Measurements from ENCODE around the gene MAGI2.
"Not testable (repeated sequence)": the region's sequence is repeated elsewhere in the genome, so short reads cannot be mapped to it uniquely, and the experiment has no call there.

MAGI2 gene

DNA sequence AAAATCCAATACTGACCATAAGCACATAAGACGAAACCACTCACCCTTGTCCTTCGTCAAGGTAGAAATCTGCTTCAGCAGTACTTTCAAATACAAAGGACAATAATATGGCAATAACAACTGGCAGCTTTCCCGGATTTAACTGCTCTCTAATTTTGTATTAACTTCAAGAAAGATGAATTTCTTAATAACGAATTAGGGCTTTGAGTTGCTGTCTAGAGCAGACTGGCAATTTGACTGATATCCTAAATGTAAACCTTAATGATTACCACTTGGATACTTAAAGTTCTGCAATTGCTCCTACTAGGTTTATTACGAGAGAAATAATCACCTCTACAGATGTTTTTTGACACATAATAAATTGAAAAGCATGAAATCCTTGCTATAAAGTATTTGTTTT is 418.7 kb downstream of the MAGI2 start:
- DNase-seq: no peak

GRCh38 chr7:79019711-79020110 is 433.8 kb downstream of the MAGI2 start:
- not testable (repeated sequence) for DNase-seq

- DNase-seq: no peak
These were observed 441.5 kb downstream of the MAGI2 start for GRCh38 chr7:79011921-79012320.

DNA sequence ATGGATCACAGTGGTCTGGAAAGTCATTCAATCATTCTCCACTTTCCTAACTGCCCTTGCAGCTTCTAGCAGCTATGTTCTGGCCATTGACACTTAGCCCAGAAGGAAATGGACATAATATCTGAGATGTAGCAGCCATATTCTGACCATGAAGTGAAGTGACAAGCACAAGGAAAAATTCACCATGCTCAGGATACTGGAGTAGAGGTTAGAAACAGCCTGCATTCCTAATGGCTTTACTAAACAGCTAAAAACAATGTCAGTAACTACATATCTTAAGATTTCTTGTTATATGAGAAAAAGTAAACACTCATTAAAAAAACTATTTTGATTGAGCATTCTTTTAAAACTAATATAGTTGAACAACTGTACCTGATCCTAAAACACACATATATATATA is 443.8 kb downstream of the MAGI2 start:
- no peak for DNase-seq

DNA sequence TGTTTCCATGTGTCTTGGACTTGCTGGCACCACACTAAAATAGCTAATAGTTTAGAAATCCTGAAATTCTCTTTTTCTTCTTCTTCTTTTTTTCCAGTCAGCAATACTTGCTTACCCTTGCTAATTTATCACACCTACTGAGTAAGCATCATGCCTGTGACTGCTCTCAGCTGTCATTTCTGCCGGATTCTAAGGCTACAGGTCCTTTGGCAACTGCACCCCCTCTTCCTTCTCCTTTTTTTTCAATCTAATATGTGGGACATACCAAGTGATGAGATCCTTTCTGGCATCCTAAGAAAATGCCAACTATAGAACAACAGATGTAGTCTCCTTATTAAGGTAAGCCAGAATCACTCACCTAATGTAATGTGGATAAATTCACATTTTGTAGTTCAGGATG is 444.7 kb downstream of the MAGI2 start:
- no peak for DNase-seq

GRCh38 chr7:78996013-78996412 is 457.5 kb downstream of the MAGI2 start:
- no peak for DNase-seq

DNA sequence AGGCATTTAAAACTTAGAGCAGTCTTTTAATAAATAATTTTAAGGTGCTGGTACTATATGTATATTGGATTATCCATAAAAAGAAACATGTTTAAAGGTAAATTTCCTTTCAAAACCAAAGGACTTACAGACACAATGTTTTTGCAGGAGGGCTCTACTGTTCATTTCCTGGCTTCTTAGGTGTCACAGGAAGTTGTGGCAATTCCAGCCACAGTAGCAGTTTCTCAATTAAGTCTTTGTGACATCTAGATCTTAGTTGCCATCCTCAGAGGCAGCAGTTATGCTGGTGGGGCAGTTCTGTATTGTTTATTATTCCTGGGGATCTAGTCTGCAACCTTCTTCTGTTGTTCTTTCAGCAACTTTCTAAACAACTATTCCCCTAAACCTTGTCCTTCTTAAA is 460.1 kb downstream of the MAGI2 start:
- DNase-seq: no peak

- DNase-seq: no peak
These were observed 468.0 kb downstream of the MAGI2 start for GRCh38 chr7:78985509-78985908.

DNA sequence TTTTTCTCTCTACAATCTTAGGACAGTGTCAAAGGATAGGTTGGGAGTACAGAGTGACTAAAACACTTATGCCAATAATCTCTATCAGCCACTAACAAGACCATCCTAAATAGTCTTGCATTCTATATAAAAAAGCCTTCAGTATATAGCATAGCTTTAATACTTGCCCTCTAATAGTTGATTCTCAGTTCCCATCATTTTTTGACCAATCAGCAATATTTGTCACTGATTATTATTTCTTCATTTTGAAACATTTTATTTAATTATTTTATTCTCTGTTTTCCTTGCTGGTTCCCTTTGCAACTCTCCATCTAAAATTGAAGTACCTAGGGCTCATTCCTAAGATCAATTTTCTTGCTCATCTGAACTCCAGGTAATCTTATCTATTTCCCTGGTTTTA is 470.0 kb downstream of the MAGI2 start:
- DNase-seq: no peak

DNA sequence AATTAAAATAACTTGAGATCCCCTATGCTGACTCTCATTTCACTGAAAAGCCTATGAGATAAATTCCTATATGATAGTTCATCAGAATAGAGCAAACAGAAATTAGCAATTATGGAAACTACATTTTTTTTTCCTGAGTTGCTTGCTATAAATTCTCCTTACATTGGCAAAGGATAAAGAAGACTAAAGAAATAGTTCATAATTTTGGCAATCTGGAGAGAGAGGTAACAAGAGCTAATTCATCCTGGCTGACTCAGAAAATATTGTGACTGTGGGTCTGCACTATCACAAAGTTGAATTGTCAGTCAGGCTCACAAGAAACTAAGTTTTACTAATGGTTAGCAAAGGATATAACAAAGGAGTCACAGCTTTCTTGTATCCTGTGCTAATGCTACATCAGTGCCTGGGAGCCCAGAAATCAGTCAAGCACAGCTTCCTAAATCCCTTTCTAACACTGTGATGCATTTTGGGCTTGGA is 483.0 kb downstream of the MAGI2 start:
- DNase-seq: no peak

DNA sequence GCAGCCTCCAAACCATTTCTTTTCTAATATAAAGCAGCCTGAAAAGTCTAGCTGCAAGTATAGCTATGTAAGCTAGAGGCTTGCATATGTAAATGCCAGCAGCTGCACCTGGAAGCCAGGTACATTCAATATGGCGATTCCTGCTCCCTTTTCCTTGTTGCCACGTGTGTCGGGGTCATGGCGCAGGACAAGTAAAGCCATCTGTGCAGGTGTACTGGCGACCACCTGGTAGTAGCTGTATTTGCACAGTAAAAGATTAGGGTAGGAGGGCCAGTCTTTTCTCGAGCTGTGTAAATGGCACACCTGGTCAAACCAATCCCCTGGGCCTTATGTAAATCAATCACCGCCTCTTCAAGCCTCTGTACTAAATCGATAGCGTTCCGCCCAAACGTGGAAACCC is 484.5 kb downstream of the MAGI2 start:
- no peak for DNase-seq

DNA sequence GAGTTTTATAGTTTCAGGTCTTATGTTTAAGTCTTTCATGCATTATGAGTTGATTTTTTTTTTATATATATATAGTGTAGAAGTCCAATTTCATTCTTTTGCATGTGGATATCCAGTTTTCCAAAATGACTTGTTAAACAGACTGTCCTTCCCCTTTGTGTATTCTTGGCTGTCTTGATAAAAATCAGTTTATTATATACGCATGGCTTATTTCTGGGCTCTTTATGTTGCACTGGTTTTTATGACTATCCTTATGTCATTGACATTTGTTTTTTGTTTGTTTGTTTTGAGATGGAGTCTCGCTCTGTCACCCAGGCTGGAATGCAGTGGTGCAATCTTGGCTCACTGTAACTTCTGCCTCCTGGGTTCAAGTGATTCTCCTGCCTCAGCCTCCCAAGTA is 485.9 kb downstream of the MAGI2 start:
- DNase-seq: not testable (repeated sequence)

DNA sequence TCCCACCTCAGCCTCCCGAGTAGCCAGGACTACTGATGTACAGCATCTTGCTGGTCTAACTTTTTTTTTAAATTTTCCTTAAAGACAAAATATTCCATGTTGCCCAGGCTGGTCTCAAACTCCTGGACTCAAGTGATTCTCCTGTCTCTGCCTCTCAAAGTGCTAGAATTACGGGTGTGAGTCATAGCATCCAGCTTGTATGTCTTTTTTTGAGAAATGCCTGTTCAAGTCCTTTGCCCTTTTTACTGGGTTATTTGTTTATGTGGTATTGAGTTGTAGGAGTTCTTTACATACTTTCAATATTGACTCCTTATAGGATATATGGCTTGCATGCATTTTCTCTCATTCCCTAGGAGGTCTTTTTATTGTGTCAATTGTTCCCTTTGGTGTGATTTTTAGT is 486.4 kb downstream of the MAGI2 start:
- DNase-seq: no peak

DNA sequence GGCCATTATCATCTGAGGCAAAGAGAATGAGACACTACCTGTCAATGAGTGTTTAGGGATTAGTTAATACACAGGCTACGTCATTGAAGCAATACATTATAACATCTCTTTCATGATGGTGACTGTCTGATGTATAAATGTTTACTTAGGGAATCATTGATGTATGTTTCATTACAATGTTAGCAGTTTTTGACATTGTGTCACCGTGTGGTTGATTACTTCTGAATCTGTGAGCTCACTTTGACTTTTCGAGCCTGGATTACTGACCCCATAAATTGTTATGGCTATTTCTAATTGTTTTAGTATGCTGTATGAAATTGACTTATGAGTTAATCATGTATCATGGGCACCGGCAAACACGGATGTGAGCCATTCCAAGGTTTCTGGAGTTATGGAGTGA is 494.0 kb downstream of the MAGI2 start:
- no peak for DNase-seq

DNA sequence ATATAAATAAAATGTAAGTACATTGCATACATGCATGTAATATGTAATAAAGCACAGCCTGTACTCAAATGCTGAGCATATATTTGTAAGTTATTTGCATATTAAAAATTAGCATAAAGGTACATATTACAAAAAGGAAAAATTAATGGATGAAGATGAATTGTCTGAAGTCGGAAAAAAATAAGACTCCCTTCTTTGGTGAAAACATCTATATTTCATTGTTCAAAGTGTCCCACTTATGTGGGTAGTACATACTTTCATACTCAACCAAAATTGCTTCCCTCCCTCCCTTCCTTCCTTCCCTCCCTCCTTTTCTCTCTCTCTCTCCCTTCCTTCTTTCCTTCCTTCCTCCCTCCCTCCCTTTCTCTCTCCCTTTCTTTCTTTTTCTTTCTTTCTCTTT is 498.1 kb downstream of the MAGI2 start:
- no peak for DNase-seq

- no peak for DNase-seq
These were observed 499.6 kb downstream of the MAGI2 start for GRCh38 chr7:78953726-78954363.

DNA sequence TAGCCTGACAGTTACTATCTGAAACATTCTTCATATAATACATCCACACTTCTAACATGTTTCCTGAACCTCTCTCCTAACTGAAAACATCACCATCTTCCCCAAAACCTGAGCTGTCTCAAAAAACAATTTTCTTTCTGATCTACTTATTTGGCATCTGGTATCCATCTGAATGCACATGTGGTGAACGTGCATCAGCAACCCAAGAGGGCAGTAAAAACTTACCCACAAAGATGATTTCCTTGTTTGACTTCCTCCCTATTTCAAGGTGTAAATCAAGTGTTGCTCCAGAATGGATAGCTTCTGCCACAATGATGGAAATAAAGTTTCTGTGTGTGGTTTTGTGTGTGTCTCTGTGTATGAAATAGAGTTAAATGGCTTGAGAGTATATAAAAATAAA is 500.4 kb downstream of the MAGI2 start:
- DNase-seq: no peak

GRCh38 chr7:78939669-78940068 is 513.8 kb downstream of the MAGI2 start:
- no peak for DNase-seq

DNA sequence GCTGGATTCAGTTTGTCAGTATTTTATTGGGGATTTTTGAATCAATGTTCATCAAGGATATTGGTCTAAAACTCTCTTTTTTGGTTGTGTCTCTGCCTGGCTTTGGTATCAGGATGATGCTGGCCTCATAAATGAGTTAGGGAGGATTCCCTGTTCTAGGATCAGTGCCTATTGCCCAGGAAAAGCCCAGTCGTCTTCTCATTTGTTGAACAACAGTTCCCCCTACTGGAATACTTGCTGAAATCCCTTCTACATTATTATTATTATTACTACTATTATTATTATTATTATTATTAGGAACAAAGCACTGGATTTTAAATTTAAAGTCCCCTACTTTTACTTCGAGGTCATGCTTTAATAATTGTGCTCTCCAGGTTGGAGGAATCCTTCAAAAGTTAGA is 528.9 kb downstream of the MAGI2 start:
- DNase-seq: no peak

GRCh38 chr7:78912781-78913180 is 540.7 kb downstream of the MAGI2 start:
- no peak for DNase-seq

- no peak for DNase-seq
These were observed 546.7 kb downstream of the MAGI2 start for GRCh38 chr7:78906735-78907134.

- no peak for DNase-seq
These were observed 548.0 kb downstream of the MAGI2 start for GRCh38 chr7:78905436-78905835.

GRCh38 chr7:78904983-78905382 is 548.5 kb downstream of the MAGI2 start:
- DNase-seq: no peak

- DNase-seq: no peak
These were observed 551.9 kb downstream of the MAGI2 start for GRCh38 chr7:78901566-78901965.

DNA sequence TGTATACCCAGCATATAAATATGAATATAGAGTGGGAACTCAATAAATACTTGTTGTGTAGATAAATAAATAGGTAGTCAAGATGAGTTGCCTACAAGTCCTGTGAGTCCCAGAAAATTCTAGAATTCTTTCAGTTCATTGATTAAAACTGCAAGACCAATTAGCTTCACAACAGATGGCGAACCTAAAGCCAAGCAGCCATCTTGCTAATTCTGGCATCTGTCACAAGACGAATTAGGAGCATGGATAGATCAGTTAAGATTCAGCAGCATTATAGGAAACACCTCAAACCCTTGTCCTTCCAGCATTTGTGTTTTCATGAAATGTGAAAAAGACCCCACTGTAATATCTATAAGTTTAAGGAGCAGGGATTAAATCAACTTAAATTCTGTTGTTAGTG is 552.7 kb downstream of the MAGI2 start:
- DNase-seq: no peak

GRCh38 chr7:78895393-78895792 is 558.1 kb downstream of the MAGI2 start:
- DNase-seq: no peak

Data from activated naive CD4-positive, alpha-beta T cell treated with Interleukin-2 at 50 U/mL for 16 hours (primary cell).